ENCODE data around the gene COASY.
"Not testable (repeated sequence)": the region's sequence is repeated elsewhere in the genome, so short reads cannot be mapped to it uniquely, and the experiment has no call there.

COASY gene

DNA sequence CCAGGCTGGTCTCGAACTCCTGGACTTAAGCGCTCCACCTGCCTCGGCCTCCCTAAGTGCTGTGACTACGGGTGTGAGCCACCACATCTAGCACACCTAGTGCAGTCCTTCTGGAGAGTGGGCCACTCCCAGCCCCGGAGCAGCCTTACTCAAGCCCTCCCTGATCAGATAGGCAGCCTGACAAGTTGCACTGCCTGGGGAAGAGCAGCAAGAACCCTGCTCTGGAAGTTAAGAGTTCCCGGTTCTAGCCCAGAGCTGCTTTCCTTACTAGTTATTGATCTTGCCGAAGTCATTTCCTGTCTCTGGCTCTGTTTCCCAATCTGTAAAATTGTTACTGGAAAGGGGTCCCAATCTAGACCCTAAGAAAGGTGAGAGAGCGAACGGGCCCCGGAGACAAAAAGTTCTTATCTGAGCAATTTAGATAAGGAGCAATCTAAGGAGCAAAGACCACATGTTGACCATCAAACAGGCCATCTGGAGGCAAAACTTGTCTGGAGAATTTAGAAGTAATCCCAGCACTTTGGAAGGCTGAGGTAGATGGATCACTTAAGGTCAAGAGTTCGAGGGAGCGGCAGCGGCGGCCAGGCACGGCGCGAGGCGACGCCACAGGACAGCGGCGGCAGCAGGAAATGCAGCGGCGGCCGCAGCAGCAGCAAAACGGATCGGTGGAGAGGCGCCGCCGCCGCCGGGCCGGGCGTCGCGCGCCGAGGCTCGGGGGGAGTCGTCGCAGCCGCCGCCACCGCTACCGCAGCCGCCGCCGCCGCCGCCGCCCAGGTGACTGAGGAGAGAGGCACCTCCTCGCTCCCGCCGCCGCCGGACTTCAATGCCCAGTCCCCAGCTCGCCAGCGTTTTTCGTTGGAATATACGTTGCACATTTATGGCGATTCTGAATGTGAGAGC lies 30.2 kb upstream of the COASY start:
- DNase-seq = peak; percentile 50 to 56

DNA sequence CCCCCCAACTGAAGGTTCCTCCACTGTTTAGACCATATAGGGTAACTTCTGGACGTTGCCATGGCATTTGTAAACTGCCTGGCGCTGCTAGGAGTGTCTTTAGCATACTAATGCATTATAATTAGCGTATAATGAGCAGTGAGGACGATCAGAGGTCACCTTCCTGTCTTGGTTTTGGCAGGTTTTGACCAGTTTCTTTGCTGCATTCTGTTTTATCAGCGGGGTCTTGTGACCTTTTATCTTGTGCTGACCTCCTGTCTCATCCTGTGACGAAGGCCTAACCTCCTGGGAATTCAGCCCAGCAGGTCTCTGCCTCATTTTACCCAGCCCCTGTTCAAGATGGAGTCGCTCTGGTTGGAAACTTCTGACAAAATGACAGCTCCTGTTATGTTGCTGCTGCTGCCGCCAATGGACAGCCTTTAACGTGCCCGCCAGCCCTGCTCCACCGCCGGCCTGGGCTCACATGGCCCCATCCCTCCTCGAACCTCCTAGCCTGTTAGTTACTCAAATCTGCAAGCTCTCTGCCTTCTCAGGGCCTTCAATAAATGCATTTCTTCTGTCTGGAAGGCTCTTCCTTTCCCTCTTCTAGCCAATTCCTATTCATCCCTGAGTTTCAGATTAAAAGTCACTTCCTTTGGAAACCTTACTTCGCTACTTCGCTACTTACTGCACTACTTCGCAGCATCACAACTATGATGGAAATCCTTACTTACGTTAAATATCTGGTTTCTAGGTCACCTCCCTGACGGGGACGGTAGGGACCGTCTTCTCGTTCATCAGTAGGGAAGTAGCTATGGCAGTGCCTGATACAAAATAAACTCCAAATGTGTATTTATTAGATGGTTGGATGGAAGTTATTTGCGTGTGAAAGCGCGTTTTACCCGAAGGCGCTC lies 26.5 kb upstream of the COASY start:
- no peak for DNase-seq

DNA sequence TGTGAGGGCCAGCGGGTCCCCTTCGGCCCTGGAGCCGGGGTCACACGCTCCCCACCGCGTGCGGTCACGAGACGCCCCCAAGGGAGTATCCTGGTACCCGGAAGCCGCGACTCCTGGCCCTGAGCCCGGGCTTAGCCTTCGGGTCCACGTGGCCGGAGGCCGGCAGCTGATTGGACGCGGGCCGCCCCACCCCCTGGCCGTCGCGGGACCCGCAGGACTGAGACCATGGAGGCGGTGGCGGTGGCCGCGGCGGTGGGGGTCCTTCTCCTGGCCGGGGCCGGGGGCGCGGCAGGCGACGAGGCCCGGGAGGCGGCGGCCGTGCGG lies 25.9 kb upstream of the COASY start, which contains the start of gene NAGLU:
Gene NAGLU, plus strand, starts transcription at position 194 of the 324 bp plus-strand sequence. Its CDS starts 32 bp downstream, at position 226.
- DNase-seq = peak; percentile 78 to 83

DNA sequence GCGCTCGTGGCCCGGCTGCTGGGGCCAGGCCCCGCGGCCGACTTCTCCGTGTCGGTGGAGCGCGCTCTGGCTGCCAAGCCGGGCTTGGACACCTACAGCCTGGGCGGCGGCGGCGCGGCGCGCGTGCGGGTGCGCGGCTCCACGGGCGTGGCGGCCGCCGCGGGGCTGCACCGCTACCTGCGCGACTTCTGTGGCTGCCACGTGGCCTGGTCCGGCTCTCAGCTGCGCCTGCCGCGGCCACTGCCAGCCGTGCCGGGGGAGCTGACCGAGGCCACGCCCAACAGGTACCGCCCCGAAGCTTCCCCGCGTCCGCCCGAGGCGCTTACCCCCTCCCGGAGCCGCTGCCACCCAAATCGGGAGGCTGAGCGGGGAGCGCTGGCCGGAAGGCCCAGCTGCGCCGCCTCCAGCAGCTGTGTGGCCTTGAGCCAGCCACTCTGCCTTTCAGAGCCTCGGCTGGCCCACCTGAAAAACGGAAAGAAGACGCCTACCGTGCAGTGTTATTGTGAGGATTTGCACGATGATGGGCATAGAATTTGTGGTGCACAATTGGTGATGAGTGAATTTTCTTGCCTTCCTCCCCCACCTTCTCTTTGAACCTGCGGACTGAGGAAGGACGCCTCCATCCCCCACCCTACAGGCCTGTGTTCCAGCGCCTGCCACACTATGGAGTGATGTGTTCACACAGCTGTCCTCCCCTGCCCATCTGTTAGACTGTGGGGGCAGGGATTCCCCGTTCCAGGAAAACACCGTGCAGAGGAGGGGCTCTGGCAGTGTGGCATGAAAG lies 25.4 kb upstream of the COASY start:
- DNase-seq = peak; percentile 62 to 68

DNA sequence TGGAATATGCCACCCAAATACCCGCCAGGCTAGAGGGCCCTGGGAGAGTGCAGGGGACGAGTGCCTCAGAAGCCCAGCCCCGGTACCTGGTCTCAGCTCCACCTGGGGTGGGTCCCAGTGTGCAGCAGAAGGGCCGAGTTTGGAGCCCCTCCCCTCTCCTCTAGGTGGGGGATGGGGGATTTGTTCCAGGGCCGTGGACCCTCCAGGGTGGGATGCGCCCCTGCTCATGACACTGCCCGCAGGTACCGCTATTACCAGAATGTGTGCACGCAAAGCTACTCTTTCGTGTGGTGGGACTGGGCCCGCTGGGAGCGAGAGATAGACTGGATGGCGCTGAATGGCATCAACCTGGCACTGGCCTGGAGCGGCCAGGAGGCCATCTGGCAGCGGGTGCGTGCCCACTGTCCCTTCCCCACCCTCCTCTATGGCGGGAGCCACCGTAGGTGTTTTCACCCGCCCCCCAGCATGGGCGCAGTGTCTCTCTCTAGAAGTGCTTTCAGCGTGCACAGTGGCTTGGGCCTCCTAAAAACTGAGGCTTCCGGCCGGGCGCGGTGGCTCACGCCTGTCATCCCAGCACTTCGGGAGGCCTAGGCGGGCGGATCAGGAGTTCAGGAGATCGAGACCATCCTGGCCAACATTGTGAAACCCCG lies 24.7 kb upstream of the COASY start:
- DNase-seq = no peak

DNA sequence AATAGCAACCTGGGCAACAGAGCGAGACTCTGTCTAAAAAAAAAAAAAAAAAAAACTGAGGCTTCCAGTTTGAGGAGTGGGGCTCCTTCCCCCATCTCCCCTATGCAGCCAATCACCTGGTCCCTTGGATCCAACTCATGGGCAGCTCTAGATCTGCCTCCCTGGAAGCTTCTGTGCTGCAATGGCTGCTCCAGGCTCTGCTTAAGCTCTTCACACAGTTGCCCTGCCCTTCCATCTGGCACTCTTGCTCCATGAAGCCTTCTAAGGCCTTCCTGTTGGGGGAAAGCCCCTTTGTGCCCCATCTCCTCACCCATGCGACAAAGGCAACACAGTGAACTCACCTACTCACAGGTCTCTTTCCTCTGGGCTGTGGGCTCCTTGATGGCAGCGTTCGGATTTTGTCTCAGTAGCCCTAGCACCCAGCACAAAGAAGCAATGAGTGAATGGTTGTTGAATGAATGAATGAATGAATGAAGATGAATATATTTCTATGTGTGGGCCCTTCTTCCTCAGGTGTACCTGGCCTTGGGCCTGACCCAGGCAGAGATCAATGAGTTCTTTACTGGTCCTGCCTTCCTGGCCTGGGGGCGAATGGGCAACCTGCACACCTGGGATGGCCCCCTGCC lies 24.0 kb upstream of the COASY start:
- DNase-seq = no peak

DNA sequence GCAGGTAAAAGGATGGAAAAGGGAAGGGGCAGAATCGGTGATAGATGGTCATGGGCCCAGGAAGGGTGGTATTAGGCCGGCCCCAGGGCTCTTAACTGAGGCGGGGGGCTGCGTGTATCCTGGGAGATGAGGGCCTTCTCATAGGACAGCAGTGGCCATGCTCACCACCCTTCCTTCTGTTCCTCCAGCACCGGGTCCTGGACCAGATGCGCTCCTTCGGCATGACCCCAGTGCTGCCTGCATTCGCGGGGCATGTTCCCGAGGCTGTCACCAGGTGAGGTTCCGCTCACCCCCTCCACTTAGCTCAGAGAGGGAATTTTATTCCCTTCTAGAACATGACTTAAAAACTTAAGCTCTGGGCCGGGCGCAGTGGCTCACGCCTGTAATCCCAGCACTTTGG lies 23.5 kb upstream of the COASY start:
- DNase-seq = no peak

DNA sequence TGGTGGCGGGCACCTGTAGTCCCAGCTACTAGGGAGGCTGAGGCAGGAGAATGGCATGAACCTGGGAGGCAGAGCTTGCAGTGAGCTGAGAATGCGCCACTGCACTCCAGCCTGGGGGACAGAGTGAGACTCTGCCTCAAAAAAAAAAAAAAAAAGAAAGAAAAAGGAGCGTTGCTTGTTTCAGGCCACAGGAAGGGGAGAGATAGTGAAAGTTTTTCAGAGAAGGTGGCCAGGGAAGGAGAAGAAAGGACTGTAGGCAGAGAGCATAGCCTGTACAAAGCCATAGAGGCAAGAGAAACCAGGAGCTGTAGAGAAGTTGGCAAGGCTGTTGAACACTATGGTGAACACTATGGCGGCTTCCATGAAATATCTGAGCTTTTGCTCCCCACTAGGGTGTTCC lies 21.4 kb upstream of the COASY start:
- DNase-seq = not testable (repeated sequence)

DNA sequence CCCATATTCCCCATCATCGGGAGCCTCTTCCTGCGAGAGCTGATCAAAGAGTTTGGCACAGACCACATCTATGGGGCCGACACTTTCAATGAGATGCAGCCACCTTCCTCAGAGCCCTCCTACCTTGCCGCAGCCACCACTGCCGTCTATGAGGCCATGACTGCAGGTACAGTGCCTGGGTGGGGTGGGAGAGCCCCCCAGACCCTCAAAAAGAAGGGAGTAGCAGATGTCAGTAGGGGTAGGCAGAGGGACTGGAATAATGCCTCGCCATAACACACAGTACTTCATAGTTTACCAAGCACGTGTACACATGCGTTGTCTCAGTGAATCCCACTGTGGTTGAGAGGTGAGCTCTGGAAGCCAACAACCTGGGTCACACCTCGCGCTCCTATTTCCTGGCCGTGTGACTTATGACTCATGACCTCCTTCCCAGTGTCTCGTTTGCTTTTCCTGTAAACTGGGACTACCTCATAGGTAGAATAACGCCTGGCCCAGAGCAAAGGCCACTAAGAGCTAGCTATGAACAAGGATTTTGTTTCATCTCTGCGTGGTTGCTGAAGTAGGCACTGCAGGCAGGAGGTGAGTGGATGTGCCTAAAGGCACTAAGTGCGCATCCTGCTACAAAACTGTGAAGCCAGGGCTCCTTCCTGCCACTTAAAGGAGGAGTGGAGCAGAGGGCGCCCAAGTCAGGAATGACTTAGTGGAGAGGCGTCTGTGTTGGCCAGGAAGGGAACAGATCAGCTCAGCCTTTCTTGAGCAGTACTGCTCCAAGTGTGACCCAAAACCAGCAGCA lies 20.7 kb upstream of the COASY start:
- DNase-seq = no peak

DNA sequence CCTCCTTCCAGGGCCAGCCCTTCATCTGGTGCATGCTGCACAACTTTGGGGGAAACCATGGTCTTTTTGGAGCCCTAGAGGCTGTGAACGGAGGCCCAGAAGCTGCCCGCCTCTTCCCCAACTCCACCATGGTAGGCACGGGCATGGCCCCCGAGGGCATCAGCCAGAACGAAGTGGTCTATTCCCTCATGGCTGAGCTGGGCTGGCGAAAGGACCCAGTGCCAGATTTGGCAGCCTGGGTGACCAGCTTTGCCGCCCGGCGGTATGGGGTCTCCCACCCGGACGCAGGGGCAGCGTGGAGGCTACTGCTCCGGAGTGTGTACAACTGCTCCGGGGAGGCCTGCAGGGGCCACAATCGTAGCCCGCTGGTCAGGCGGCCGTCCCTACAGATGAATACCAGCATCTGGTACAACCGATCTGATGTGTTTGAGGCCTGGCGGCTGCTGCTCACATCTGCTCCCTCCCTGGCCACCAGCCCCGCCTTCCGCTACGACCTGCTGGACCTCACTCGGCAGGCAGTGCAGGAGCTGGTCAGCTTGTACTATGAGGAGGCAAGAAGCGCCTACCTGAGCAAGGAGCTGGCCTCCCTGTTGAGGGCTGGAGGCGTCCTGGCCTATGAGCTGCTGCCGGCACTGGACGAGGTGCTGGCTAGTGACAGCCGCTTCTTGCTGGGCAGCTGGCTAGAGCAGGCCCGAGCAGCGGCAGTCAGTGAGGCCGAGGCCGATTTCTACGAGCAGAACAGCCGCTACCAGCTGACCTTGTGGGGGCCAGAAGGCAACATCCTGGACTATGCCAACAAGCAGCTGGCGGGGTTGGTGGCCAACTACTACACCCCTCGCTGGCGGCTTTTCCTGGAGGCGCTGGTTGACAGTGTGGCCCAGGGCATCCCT lies 18.5 kb upstream of the COASY start:
- no peak for DNase-seq

DNA sequence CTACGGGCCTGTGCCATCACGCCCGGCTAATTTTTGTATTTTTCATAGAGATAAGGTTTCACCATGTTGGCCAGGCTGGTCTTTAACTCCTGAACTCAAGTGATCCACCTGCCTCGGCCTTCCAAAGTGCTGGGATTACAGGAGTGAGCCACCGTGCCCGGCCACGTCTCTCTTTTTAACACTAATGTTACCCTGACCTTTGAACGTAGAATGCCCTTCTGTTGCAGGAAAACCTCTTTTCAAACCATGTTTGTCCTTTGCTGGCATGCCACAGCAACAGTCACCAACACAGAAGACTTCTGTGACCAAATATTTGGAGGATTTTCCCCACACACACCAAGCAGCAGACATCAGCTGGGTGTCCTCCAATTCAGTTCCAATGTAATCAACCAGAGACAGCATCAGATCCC lies 17.1 kb upstream of the COASY start:
- no peak for DNase-seq

DNA sequence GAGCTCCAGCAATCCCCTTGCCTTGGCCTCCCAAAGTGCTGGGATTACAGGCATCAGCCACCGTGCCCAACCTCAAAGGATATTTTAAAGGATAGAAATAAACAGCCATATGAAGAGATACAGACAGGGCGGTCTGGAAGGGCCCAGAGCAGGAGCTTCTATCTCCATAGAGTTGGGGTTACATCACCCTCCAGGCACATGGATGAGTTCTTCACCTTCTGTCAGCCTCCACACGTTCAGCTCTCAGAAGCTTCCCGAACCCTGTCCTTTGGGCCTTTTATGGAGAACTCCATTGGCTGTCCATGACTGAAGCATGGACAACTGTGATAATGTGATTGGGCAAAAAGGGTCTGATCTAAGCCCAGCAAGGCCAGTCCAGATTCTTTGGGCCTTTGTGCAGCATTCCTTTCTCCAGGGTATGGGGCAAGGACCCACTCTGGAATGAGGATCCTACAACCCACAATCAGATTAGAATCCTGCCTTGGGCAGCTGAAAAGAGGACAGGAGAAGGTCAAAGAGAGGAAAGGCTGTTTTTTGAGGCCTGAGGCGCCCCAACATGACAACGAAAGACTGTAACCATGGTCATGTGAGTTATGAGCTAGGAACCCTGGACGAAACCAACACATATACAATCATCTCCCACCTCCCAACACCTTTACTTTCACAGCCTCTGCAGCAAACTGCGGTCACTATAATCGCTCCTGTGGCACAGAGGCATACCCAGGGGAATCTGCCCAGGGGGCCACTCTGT lies 16.0 kb upstream of the COASY start:
- DNase-seq = not testable (repeated sequence)

DNA sequence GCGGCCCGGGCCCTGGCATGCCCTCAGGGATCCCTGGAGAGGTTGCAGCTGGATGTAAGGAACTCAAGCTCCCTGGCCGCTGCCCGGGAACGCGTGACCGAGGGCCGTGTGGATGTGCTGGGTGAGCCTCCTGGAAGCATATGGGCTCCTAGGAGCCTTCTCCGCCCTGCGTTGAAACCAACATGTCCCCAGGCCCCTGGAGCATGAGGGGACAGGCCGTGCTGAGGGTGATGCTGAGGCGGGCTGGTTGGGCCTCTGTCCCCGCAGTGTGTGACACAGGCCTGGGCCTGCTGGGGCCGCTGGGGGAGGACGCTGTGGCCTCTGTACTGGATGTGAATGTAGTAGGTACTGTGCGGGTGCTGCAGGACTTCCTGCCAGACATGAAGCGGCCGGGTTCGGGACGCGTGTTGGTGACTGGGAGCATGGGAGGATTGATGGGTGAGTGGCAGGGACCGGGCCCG lies 14.9 kb upstream of the COASY start:
- no peak for DNase-seq

DNA sequence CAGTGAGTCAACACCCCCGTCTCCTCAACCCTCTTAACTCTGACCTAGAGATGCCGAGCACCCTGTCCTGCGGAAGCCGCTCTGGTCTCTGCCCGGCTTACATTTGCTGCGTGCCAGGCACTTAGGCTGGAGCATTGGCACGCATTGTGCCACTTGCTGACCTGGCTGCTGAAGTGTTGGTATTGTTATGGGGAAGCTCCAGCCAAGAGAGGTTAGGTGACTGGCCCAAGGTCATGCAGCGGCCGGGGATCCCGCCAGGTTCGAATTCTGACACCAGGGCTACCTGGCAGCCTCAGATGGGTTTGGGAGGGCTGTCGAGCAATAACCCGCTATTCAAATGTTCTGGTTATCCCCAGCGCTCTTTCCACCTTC lies 14.3 kb upstream of the COASY start:
- no peak for DNase-seq

DNA sequence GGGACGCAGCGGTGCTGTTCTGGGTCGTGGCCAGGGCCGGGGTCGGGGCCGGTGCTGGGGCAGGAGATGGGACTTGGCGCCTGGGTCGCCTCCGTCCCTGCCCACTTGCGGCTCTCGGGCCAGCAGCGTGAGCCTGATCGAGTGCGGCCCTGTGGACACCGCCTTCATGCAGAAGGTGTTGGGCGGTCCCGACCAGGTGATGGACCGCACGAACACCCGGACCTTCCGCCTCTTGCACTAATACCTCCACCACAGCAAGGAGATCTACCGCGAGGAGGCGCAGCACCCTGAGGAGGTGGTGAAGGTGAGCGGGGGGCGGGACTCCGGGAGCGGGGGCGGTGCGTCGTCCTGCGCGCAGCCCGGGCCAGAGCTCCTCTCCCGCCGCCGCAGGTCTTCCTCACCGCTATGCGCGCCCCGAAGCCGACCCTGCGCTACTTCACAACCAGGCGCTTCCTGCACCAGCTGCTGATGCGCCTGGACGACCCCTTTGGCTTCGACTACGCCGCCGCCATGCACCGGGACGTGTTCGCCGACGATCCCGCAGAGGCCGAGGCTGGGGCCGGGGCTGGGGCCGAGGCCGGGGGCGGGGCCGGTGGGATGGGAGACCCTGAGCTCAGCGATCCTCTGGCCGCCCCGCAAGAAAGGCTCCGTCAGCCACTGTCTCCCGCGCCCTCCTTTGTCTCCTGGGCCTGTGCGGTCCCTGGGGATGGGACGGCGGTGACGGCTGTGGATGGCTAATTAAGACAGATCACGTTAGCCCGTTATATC lies 13.7 kb upstream of the COASY start:
- peak; percentile 81 to 83 for DNase-seq

DNA sequence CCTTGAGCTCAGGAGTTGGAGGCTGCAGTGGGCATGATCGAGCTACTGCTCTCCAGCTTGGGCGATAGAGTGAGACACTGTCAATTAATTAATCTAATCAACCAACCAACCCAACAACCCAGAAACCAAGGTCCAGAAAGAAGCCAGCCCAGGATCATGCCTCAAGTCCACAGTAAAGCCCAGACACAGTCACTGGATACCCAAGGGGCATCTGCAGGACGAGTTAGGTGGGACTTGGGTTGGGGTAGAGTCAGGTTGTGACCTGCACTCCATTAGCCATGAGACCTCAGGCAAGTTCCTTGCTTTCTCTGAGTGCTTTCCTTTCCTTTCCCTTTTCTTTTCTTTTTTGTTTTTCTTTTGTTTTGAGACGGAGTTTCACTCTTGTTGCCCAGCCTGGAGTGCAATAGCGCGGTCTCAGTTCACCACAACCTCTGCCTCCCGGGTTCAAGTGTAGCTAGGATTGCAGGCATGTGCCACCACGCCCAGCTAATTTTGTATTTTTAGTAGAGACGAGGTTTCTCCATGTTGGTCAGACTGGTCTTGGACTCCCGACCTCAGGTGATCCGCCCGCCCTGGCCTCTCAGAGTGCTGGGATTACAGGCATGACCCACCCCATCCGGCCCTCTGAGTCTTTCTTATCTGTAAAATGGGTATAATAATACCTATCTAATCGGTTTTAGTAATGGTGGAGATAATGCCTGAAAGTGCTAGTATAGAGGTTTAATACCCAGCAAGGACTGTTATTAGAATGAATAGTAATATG lies 12.8 kb upstream of the COASY start:
- DNase-seq = no peak

DNA sequence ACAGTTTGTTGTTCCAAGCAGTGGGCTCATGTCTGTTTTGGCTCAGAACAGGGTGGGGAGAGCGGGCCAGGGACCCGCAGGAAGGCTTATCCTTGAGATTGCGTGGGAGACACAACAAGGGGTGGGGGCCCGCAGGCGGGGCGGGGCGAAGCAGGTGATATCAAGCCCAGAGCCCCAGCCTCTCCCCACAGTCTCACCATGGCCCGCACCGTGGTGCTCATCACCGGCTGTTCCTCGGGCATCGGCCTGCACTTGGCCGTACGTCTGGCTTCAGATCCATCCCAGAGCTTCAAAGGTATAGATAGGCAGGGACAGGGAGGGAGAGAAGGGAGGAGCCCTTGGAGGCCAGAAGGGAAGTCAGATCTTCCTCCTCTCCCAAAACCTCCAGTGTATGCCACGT lies 9.2 kb upstream of the COASY start, which contains the start of gene HSD17B1:
Gene HSD17B1, plus strand, starts transcription at position 188 of the 400 bp plus-strand sequence. Its CDS starts 11 bp downstream, at position 199.
- DNase-seq = not testable (repeated sequence)
